ENCODE data around the gene IMP4.

IMP4 gene

DNA sequence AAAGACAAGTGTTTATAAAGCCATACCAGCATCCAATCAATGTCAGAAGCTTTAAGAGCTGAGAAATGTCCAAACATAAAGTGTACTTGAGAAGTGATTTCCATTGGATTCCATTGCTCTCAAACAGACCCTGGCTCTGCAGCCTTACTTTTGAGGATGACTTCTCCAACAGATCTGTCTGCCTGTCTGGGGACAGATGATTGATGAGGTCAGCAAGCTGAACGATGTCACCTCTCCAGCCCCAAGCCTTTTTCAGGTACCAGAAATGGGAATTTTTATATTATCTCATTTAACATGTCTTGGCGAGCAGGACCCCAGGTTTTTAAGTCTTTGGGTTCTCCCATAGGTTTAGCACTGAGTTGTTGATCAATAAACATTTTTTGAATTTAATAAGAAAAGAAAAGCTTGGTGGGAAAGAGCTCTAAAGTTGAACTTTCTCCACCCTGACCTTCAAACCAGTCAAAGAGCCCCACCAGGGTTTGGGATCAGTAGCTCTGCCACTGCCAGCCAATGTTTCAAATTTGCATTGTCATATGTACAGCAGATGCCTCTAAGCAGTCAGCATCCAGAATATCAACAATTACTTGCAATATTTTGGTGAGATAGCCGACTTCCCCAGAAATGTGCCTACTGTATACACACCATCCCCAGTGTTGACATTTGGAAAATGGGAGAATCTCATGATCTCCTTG is 35.7 kb downstream of the IMP4 start:
- no peak for DNase-seq (ENCODE audit: low spot score)

DNA sequence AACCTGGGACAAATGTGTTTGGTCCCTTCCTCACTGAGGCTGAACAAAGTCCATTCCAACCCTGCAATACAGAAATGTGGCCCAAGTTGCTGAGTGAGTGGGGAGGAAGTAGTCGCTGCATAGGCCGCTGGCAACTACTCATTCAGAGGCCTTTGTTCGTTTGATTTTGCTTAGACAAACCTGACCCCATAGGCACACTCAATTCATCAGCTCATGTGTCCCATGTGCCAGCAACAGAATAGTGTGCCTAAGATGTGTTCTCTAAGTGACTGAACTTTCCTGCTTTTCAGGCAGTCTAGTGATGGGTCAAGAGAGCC is 36.2 kb downstream of the IMP4 start:
- no peak for DNase-seq (ENCODE audit: low spot score)

DNA sequence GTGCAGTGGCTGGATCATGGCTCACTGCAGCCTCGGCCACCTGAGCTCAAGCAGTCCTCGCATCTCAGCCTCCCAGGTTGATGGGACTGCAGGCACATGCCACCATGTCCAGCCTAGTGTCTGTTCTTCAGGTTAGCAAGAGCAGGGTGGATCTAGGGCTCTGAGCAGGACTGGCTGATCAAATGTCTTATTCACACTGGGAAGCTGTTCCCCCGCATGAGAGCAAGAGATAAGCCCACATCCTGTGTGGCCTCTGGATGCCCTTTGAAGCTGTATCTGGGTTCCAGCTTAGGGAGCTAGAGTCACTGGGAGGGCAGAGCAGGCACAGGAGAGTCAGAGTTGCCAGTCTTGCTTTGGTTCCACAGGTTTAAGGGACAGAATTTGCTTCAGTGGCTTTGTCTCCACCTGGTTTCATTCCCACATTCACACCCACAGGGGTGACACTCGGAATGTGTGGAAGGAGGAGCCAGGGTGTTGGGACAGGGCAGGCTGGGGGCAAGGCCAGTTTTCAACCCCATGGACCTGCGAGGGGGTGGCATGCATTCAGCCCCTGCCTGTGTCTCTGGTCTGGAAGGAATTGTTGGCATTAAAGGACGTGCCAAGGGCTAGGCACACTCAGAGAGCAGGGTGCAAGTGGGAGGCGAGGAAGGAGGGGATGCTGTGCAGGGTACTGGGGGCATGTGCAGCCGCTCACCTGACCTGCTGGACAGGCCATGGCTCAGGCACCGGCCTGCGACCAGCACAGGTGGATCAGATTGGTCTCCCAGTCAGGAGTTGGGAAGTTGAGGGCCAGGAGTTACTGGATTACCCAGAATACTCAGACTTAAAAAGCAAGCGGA is 37.6 kb downstream of the IMP4 start:
- DNase-seq (ENCODE audit: low spot score), result no peak

DNA sequence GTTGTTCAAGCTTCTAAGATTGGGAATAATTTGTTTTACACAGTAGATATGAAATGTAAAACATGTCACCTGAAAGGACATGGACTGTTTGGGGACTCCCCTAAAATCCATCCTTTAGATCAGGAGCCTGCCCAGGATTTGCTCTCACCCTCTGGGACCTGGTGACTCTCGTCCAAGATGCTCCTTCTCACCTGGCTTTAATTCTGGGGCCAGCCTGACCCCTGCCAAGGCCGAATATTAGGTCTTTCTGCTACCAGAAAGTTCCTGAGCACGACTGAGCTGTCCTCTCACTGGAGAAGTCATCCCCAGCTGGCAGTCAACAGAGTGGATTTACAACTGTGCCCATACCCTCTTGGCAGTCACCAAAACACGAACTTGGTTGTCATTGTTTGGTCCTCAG is 38.4 kb downstream of the IMP4 start:
- DNase-seq (ENCODE audit: low spot score), result no peak

GRCh38 chr2:130381619-130382018 is 38.9 kb downstream of the IMP4 start:
- DNase-seq (ENCODE audit: low spot score), result no peak

GRCh38 chr2:130382313-130382917 is 39.7 kb downstream of the IMP4 start:
- DNase-seq (ENCODE audit: low spot score), result no peak

- no peak for DNase-seq (ENCODE audit: low spot score)
These were observed 43.0 kb downstream of the IMP4 start for GRCh38 chr2:130385709-130386108.

DNA sequence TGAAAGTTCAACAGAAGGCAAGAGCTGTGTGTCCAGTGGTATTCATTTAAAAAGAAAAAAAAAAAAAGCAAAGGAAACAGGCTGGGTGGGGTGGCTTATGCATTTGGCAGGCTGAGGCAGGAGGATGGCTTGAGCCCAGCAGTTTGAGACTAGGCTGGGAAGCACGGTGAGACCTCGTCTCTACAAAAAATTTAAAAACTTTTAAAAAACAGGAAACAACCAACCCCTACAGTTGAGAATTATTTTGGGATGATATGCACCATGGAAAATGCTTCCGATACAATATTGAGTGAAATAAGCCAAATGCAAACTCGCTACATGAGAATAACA is 44.3 kb downstream of the IMP4 start:
- DNase-seq (ENCODE audit: low spot score), result no peak

DNA sequence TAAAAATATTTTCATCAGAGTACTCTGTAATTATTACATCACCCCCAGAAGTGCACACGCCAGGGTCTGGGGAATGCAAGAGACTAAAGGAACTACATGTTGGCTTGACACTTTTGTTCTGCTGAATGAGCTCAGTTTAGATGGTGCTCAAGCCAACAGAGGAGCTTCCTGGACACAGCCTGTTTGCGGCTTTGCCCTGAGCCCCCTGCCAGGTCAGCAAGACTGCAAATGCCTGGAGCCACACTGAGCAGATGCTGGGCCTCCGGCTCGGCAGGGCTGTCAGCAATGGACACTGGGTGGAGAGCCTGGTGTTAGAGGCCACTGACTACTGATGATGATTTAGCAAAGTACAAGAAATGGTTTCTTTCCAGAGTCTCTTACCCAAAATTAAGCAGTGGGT is 45.1 kb downstream of the IMP4 start:
- DNase-seq (ENCODE audit: low spot score), result no peak

DNA sequence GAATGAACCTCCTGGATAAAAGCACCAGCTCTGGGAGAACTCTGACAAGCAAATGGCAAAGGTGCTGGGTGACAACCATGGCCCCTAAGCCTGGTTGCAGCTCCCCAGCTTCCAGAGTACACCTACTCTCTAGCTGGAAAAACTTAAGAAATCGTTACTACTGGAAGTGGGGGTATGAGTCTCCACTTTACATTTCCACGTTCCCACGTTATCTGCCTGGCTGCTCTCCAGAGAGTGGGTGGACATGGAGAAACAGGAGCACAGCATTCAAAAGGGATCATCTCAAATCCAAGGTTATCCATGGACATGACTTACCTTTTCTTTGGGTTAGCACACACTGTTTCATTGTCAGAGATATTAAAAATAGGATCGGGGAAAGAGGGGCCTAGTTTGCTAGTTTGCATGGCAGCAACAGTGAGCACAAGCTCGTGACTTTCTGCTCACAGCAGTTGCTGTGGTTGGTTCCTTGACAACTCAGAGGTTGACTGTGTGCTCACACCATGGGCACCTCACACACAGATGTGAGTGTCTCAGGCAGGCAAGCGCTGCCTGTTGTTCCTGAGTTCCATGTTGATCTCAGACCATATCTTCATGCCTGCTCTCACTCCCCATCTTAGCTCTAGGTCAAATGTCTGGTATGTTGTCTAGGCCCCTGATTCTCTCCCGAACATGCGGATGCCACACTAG is 45.7 kb downstream of the IMP4 start:
- DNase-seq (ENCODE audit: low spot score), result no peak

DNA sequence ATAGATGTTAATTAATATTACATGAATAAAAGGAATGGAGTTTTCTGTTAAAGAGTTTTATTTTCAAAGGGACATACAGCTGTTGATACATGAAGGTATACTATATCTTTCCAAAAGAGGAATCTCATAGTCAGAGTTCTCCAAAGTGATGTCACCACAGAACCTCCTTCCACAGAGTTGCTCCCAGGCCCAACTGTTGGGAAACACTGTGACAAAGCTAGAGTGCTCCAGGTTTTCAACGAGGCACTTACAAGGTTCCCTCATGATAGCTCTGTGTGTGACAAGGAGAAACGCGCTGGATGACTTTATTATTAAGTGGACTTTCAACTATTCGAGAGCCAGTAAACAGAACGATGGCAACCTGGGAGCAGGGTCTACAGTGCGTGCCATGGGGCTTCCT is 46.7 kb downstream of the IMP4 start:
- DNase-seq (ENCODE audit: low spot score), result no peak

DNA sequence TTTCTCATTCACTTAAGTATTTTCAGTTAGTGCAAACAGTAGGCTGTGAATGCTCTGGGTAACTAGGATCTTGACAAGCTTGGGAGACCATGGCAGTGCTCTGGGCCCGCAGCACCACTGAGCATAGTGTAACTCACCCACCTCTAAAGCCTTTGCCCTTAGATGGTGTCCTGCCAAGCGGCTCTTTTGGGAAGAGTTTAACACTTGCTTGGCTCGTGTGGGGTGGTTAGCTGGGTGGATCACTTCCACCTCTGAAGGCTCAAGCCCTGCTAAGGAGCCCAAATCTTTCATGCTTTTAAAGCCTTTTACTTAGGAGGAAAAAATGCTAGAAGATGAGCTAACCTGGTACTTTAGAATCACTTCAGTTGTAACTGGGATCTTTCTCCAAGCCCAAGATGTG is 47.1 kb downstream of the IMP4 start:
- DNase-seq (ENCODE audit: low spot score), result no peak

DNA sequence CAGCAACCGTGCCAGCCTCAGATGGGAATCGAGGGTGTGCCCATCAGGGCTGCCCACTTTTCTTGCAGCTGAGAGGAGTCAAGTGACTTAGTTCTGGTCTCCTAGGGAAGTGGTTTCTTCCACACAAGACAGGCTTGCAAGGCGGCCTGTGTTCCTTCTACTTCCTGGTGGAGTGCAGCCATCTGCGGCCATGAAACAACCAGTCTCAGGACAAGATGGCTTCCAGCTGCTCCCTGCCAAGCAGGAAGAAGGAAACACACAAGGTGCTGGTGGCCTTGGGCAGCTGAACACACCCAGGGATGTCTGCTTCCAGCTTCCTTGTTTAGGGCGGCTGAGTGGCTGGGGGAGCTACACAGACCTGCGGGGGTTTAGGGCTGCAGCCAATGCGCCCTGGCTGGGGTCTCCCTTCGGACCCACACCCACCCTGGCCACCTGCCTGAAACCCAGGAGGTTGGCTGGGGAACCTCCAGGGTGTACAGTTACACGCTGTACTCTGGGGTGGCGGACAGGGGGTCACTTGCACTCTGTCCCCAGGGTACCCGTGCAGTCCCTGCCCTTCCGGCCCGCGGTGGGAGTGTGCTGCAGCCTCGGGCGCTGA is 47.9 kb downstream of the IMP4 start:
- no peak for DNase-seq (ENCODE audit: low spot score)

DNA sequence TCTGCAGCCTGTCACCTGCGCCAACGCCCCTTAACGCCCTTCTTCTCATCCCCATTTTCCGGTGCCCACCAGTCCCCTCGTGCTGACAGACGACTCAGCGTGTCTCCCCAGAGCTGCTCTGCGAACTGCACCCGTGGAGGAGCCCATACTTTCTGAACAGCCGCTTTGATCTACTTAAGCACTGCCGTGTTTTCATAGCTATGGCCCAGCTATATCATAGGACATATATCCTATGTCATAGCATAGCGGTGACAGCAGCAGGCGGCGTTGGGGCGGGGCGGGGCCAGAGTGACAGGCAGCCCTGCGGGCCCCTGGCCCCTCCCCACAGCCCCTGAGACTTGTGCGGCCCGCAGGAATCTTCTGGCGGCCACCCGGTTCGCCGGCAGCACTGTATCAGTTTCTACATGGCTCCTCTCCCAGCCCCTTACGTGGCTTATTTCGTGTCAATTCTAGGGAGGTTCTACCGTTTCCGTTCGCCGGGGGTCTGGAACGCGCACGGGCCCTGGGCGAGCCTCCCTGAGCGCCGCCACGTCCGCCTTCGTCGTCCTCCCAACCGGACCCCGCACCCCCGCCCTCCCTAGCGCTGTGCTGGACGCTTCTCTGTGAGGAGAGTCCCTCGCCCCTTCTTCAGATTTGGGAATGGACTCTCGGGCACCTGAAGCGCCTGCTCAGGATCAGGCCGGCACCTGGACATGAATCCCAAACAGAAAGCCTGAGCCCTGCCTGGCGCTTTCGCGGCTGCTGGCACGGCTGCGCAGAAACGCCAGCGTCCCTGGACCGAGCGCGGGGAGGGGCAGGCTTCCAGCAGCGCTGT is 48.6 kb downstream of the IMP4 start:
- DNase-seq (ENCODE audit: low spot score), result peak; percentile 56

GRCh38 chr2:130391872-130392670 is 49.4 kb downstream of the IMP4 start:
- DNase-seq (ENCODE audit: low spot score), result no peak

GRCh38 chr2:130393318-130393910 is 50.7 kb downstream of the IMP4 start:
- DNase-seq (ENCODE audit: low spot score), result no peak

Data from CD4-positive, alpha-beta T cell treated with Interleukin-15 for 4 hours (primary cell).